HG03575 (cell line): ENCODE data around the gene RAVER2.
"Not testable (repeated sequence)": the region's sequence is repeated elsewhere in the genome, so short reads cannot be mapped to it uniquely, and the experiment has no call there.

Source experiments
- ATAC-seq: cut with Tn5 transposase; IDR thresholded peaks from one replicate; pipeline ENCODE4 v1.9.1; 2021; ENCODE audit not compliant: unreplicated experiment, insufficient number of reproducible peaks, low FRiP score; ENCODE audit errors: extremely low read depth

The RAVER2 gene

DNA sequence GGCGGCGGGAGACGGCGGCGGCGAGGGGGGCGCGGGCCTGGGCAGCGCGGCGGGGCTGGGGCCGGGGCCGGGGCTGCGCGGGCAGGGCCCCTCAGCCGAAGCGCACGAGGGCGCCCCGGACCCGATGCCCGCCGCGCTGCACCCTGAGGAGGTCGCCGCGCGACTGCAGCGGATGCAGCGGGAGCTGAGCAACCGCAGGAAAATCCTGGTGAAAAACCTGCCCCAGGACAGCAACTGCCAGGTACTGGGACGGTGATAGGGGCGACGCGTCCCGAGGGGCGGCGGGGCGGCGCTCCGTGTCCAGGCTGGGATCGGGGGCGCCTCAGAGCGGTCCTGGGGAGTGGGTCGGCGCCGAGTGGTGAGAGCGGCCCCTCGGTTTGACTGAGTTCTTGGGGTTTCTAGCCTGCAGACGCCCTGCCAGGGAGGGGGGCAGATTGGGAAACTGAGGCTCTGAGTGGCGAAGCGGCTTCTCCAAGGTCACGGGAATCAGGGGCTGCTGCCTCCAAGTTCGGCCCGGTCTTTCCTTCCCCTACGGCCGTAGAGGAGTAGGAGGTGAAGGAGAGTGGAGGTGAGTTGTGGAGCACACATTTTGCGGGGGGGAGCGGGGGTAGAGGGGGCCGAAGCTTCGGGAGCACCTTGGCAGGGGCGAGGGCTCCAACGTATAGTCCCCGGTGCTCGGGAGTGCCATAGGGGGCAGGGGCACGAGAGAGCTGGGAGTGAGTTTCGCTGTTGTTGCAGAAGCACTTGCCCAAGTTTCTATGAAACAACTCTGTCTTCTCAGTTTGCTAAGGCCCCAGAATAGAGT lies 508 bp downstream of the RAVER2 start:
- ATAC-seq = no peak

GRCh38 chr1:64745986-64746940 lies 1.4 kb downstream of the RAVER2 start:
- ATAC-seq = no peak

GRCh38 chr1:64748222-64748621 lies 3.3 kb downstream of the RAVER2 start:
- no peak for ATAC-seq

GRCh38 chr1:64748706-64749105 lies 3.8 kb downstream of the RAVER2 start:
- no peak for ATAC-seq

DNA sequence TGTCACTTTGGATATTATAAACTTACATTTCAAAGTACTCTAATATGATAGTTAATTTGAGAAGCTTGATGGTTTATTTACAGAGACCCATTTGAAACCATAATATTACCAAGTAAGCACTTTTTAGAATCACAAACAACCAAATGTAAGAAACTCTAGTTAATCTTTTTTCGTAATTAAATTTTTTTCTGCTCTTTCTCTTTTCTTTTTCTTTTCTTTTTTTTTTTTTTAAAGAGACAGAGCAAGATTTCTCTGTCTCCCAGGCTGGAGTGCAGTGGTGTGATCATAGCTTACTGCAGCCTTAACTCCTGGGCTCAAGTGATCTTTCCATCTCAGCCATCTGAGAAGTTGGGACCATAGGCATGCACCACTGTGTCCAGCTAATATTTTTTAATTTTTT lies 5.2 kb downstream of the RAVER2 start:
- no peak for ATAC-seq

DNA sequence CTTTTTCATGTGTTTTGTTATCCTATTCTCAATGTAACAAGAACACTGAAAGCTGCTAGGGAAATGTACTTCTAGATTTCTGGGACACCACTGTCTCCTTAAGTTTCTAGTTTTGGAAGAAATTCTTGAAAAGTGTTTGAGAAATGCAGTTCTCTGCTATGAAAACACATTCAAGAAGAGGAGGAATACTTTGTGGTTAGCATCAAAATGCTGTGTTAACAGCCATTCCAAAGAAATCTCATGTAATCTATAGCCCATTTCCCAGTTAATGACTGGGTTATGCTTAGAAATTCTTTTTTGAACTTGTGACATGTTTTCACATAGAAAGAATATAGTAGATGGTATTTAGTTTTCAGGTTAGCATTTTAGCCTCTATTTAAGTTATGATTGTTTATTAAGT lies 6.0 kb downstream of the RAVER2 start:
- ATAC-seq = no peak

DNA sequence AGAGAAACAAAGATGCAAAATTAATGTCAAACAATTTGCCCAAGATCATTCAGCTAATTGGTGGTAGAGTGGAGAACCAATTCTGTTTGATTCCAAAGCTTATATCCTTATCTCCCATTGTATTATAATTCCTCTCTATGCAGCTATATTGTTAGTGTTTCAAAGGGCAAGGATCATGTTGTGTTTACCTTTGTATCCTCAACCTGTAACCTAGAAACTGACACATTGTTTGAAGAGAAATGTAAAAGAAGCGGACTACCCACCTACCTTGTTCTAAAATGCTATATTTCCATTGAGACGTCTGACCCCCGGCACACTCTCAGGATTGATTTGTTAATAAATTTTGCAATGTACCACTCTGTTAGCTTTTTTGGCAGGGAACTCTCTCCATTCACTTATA lies 9.3 kb downstream of the RAVER2 start:
- no peak for ATAC-seq

- ATAC-seq = no peak
These were observed 10.5 kb downstream of the RAVER2 start for GRCh38 chr1:64755361-64755760.

DNA sequence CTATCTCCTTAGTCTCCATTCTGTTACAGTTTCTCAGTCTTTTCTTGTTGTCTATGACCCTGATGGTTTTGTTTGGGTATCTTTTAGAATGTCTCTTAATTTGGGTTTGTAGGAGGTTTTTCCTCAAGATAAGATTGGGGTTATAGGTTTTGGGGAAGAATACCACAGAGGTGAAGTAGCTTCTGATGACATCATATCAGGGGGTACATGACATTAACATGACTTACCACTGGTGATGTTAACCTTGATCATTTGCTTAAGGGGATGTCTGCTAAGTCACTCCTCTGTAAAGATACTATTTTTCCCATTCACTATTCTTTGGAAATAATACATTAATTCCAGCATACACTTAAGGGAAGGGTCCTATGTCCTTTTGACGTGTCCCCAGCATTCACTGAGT lies 11.9 kb downstream of the RAVER2 start:
- ATAC-seq = no peak

- no peak for ATAC-seq
These were observed 12.3 kb downstream of the RAVER2 start for GRCh38 chr1:64757213-64757612.

DNA sequence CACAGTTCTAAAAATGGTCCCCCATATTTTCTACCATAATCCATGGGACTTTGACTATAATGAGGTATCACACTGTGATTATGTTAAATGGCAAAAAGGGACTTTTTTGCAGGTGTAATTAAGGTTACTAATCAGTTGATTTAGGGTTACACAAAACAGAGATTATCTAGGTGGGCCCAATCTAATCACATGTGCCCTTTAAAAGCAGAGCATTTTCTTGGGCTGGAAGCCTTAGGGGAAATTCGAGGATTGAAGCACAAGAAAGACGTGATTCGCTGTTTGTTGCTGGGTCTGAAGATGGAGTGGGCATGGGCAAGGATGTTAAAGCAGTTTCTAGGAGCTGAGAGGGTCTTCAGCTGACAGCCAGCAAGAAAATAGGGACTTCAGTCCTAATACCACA lies 13.4 kb downstream of the RAVER2 start:
- ATAC-seq = no peak

DNA sequence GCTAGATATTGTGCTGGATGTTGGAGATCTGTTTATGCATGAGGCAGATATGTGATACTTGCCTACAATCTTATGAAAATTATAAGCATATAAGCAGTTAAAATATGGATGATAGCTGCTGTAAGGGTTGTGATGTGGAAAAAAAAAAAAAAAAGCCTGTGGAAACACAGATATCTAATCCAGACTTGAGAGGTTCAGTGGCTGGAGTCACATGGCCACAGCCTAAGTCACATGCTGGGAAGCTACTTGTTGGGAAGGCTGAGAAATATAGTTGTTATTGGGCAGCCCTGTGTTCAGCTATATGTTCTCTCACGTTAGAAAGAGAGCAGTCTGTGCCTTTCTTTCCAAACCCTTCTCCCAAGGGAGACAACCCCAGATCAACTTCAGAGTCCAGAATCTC lies 15.1 kb downstream of the RAVER2 start:
- no peak for ATAC-seq

DNA sequence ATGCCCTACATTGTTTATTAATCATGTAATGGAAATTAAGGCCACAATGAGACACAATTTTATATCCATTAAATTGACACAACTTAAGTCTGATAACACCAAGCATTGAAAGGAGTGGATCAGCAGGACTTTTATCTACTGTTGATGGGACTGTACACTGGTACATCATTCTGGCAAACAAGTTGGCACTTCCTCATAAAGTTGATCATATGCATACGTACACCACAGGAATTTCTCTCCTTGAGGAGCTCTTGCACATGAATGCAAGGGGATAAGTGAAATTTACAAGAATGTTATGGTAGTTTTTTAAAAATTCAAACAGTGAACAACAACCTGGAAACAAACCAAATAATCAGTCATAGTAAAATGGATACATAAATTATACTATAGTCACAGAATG lies 20.1 kb downstream of the RAVER2 start:
- no peak for ATAC-seq

DNA sequence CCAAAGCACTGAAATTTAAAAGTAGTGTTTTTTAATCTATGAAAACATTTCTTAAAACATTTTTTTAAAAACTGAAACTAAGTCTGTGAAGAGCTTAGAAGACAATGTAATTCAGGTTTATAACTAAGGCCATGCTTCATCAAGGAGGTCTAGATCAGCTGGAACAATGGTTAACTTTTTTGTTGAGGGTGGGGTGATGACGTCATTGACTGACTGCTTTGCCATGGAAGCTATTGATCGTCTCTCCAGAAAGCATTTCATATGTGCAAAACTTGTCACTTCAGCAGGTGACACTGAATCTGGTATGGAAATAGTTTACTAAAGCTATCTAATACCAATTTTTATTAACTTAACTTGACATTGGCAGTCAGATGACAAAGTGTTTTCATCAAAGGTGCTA lies 21.0 kb downstream of the RAVER2 start:
- no peak for ATAC-seq

DNA sequence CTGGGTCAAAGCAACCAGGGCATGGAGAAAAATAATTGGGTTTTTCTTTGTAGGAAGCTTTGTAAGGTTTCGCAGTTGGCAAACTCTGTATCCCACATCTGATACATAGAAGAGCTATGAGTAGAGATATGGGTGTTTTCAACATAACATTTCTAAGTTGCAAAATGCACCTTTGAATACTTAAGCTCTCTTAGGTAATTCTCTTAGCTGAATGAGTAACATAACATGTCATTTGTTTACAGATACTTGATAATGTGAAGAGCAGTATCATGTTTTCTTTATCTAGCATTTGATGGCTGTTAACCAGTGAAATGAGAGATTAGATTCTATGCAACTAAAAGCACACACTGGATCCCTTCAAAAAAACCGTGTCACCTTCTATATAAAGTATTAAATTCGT lies 21.6 kb downstream of the RAVER2 start:
- ATAC-seq = no peak

DNA sequence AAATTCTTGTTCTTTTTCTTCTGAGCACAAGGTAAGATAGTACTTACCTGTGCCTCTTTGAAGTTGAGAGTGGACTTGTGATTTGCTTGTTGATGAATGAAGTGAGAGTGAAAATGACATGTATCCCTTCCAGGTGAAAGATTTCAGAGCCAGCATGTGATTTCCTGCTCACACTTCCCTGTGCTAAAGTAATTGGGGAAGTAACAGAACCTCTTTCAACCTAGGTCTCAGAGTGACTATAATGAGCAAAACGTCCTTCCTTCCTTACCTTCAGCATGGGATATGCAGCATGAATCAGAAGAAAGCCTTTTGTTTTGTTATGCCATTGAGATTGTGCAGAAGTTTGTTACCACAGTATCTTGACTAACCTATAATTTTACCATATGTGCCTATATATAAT lies 24.6 kb downstream of the RAVER2 start:
- no peak for ATAC-seq

DNA sequence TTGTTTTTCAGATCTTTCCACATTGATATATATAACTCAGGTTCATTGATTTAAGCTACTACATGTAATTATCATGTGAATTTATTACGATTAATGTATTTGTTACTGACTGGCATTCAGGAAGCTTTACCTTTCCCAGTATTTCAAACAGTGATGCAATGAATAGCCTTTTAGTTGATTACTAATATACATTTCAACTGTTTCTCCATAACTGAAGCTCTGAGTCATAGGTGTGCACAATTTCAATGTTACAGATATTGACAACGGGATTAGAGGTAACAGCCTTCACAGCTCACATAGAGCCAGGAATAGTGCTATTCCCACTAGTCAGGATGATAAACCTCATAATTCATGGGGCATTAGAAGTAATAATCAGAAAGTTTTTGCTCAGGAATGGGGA lies 25.1 kb downstream of the RAVER2 start:
- ATAC-seq = no peak

GRCh38 chr1:64773306-64773705 lies 28.4 kb downstream of the RAVER2 start:
- ATAC-seq = not testable (repeated sequence)

GRCh38 chr1:64775113-64775512 lies 30.2 kb downstream of the RAVER2 start:
- ATAC-seq = no peak

DNA sequence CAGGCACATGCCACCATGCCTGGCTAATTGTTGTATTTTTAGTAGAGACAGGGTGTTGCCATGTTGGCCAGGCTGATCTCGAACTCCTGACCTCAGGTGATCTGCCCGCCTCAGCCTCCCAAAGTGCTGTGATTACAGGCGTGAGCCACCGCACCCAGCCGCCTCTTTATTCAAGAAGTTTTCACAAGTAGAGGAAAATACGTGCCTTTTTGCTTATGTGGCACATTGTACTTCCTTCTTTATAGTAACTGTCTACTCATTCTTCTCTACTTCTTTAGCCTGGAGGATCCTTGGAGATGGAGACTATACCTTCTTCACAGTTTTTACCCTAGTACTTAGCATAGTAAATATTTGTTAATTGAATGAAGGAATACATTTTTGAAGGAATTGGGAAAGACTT lies 37.2 kb downstream of the RAVER2 start:
- ATAC-seq = not testable (repeated sequence)
